IgD-negative memory B cell (primary cell): ENCODE data around the gene TNFAIP8L3. TPM values are rescaled to one million over a fixed set of nuclear protein-coding genes. Genes with fewer than 3 reads are reported as not detected.
"Not testable (repeated sequence)": the region's sequence is repeated elsewhere in the genome, so short reads cannot be mapped to it uniquely, and the experiment has no call there.

Source experiments
- H3K27ac Mint-ChIP-seq, 3 donors: one replicate each; pipeline ENCODE4 v1.8.0; 2020 to 2022; ENCODE audit warnings: mild to moderate bottlenecking in 3 of 3, mixed read lengths in 3 of 3, moderate library complexity in 1 of 3
- H3K27me3 Mint-ChIP-seq: one replicate; pipeline ENCODE4 v1.8.0; 2021; ENCODE audit warnings: mixed read lengths
- H3K36me3 Mint-ChIP-seq: one replicate; pipeline ENCODE4 v1.8.0; 2020; ENCODE audit warnings: mild to moderate bottlenecking, mixed read lengths
- H3K4me1 Mint-ChIP-seq, 3 donors: one replicate each; pipeline ENCODE4 v1.8.0; 2020 to 2022; ENCODE audit warnings: mixed read lengths in 3 of 3, mild to moderate bottlenecking in 1 of 3
- H3K4me3 Mint-ChIP-seq, 4 donors: one replicate each; pipeline ENCODE4 v1.8.0; 2020 to 2022; ENCODE audit warnings: mild to moderate bottlenecking in 4 of 4, mixed read lengths in 4 of 4, moderate library complexity in 3 of 4
- H3K9me3 Mint-ChIP-seq, 3 donors: one replicate each; pipeline ENCODE4 v1.8.0; 2020 to 2021; ENCODE audit warnings: mixed read lengths in 3 of 3, mild to moderate bottlenecking in 1 of 3
- polyA plus RNA-seq: library from polyadenylated mRNA; unstranded; fragments of 300-500 nt; fragmentation: Illumina TruSeq; gene quantifications from one replicate; pipeline ENCODE4 v1.2.3, GENCODE V29; 2021

Gene TNFAIP8L3
- polyA plus RNA-seq, 1 donor from 2014 or later: not detected

DNA sequence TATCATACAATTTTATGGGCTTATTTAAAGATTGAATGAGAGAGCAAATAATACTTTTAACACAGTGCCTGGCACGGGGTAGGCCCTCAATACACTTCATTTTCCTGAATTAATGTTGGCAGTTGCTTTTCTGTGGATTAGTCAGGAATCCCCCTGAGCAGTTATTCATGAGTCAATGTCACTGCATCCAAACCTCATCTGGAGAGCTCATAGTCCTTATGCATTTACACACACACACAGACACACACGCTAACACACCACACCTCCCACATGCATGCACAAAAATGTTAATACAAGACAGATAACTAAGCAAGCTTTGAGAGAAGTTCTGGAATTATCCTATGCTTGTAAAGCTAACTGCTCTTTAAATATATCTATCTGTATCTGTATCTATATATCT is 34.0 kb upstream of the TNFAIP8L3 start:
- H3K36me3 Mint-ChIP-seq: peaks cover 2% of the 10 kb centered on the region
- peaks cover 0 to 6% (median 3%) of the 10 kb centered on the region in 3 donors for H3K9me3 Mint-ChIP-seq
- H3K4me3 Mint-ChIP-seq: no peak overlapping the region
- H3K4me1 Mint-ChIP-seq: peaks cover 0 to 2% (median 0%) of the 10 kb centered on the region in 3 donors
- no peak overlapping the region for H3K27ac Mint-ChIP-seq
- H3K27me3 Mint-ChIP-seq: peaks cover 7% of the 10 kb centered on the region

GRCh38 chr15:51126842-51127241 is 32.1 kb upstream of the TNFAIP8L3 start:
- Mint-ChIP-seq H3K9me3 (peaks cover 0 to 9% (median 3%) of the 10 kb centered on the region in 3 donors), H3K4me1 (peaks cover 0 to 2% (median 0%) of the 10 kb centered on the region in 3 donors), H3K27ac (no peak overlapping the region), H3K36me3 (peaks cover 2% of the 10 kb centered on the region), H3K4me3 (no peak overlapping the region), H3K27me3 (peaks cover 9% of the 10 kb centered on the region)

DNA sequence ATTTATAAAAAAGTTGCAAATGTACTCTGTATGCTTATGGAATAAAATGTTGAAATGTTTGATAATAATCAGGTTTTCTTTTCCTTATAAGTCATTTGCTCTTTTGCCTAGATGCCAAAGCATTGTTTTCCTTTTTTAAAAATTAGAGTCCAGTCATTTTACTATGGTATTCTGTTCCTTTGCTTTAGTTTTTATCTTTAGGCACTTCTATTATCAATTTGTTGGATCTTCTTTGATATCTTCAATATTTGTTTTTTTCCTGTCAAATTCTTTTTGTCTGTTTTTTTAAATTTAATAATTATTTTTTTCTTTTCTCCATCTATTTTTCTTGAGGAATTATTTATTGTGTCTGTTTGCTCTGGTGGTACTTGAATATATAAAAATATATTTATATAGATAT is 28.3 kb upstream of the TNFAIP8L3 start:
- H3K27me3 Mint-ChIP-seq: peaks cover 11% of the 10 kb centered on the region
- not testable (repeated sequence) for H3K4me1 Mint-ChIP-seq, H3K4me3 Mint-ChIP-seq, H3K27ac Mint-ChIP-seq, H3K9me3 Mint-ChIP-seq, H3K36me3 Mint-ChIP-seq

GRCh38 chr15:51121631-51122225 is 27.0 kb upstream of the TNFAIP8L3 start:
- no peak overlapping the region for H3K27ac Mint-ChIP-seq
- peaks cover 18% of the 10 kb centered on the region for H3K27me3 Mint-ChIP-seq
- peaks cover 0 to 11% (median 3%) of the 10 kb centered on the region in 3 donors for H3K9me3 Mint-ChIP-seq
- H3K4me3 Mint-ChIP-seq: no peak overlapping the region
- H3K36me3 Mint-ChIP-seq: peaks cover 4% of the 10 kb centered on the region
- H3K4me1 Mint-ChIP-seq: no peaks in the 10 kb centered on the region

GRCh38 chr15:51121118-51121517 is 26.4 kb upstream of the TNFAIP8L3 start:
- H3K4me1 Mint-ChIP-seq: no peaks in the 10 kb centered on the region
- peaks cover 4% of the 10 kb centered on the region for H3K36me3 Mint-ChIP-seq
- no peak overlapping the region for H3K4me3 Mint-ChIP-seq
- H3K27ac Mint-ChIP-seq: no peak overlapping the region
- peaks cover 0 to 11% (median 3%) of the 10 kb centered on the region in 3 donors for H3K9me3 Mint-ChIP-seq
- peaks cover 14% of the 10 kb centered on the region for H3K27me3 Mint-ChIP-seq

- peaks cover 4% of the 10 kb centered on the region for H3K36me3 Mint-ChIP-seq
- H3K4me1 Mint-ChIP-seq: no peaks in the 10 kb centered on the region
- peaks cover 0 to 8% (median 3%) of the 10 kb centered on the region in 3 donors for H3K9me3 Mint-ChIP-seq
- no peak overlapping the region for H3K4me3 Mint-ChIP-seq
- peaks cover 11% of the 10 kb centered on the region for H3K27me3 Mint-ChIP-seq
- H3K27ac Mint-ChIP-seq: peak overlapping the region in 1 of 3 donors; percentile 59
Observed at GRCh38 chr15:51119120-51119519, 24.4 kb upstream of the TNFAIP8L3 start.

DNA sequence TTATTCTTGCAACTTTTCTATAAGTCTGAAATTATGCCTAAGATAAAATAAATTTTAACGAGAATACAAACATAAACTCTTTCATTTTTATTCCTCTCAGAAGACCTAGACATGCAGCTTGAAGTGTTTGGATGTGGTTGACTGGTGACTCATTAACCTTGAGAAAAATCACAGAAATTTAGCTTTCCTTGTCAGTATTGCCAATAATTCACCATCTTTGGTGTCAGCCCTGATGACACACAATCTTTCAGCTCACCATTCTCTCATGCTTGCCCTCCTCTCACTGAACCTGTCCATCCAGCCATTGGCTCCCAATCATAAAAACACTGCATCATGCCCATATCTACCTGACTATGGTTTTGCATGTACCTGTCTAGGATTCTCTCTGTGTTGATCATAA is 22.6 kb upstream of the TNFAIP8L3 start:
- Mint-ChIP-seq H3K27me3 (peaks cover 9% of the 10 kb centered on the region), H3K4me1 (no peaks in the 10 kb centered on the region), H3K27ac (no peak overlapping the region), H3K4me3 (no peak overlapping the region), H3K9me3 (peaks cover 0 to 5% (median 0%) of the 10 kb centered on the region in 3 donors), H3K36me3 (peaks cover 4% of the 10 kb centered on the region)

DNA sequence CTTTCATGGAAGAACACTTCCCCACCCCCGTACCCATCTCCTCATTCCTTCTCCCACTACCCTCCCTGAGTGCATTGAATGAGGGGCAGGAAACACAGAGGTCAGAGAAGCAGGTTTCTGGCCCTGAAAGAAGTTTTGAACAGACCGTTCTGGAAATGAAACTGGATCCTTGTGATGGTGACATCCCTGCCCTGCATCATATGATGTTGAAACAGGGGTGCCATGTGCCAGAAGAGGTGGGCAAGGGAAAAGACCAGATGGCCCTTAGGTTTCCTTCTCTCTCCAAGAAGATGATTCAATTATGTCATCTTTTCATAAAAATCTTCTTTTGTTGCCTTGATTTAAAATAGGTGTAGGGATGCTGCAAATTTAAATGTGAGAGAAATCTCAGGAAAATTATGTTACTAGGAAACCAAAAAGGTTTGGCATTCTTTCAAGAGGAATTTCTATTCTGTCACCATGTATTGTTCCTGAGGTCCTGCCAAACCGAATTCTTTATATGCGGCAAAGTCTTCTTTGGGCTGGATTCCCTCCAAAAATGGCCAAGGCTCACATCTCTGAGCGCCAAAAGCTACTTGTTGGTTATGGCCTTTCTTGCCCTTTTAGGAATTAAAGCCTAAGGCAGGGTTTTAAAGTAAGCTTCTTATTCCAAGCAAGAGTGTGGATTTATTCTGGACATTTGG is 19.9 kb upstream of the TNFAIP8L3 start:
- Mint-ChIP-seq H3K27ac (no peak overlapping the region), H3K9me3 (peaks cover 0 to 5% (median 0%) of the 10 kb centered on the region in 3 donors), H3K36me3 (peaks cover 4% of the 10 kb centered on the region), H3K4me1 (no peaks in the 10 kb centered on the region), H3K4me3 (no peak overlapping the region), H3K27me3 (peaks cover 13% of the 10 kb centered on the region)

DNA sequence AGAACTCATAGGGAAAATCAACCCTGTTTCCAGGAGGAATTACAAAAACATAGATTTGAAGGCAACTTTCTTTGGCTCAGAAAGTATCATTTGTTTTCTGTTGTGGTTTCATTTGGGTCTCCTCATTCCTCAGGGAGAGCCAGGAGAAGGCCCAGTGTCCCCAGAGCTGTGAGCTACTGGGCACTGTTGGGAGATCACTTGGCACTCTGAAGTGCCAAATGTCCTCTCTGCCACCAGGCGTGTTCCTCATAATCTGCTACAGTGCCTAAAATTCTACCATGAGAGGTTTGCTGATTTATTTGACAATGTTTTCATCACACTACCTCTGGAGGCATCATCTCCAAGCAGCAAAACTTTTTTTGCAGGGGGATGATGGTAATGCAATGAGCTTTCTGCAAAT is 17.4 kb upstream of the TNFAIP8L3 start:
- no peak overlapping the region for H3K4me3 Mint-ChIP-seq
- H3K27ac Mint-ChIP-seq: no peak overlapping the region
- H3K4me1 Mint-ChIP-seq: no peaks in the 10 kb centered on the region
- no peaks in the 10 kb centered on the region for H3K36me3 Mint-ChIP-seq
- H3K9me3 Mint-ChIP-seq: peaks cover 0 to 2% (median 0%) of the 10 kb centered on the region in 3 donors
- H3K27me3 Mint-ChIP-seq: peaks cover 3% of the 10 kb centered on the region

DNA sequence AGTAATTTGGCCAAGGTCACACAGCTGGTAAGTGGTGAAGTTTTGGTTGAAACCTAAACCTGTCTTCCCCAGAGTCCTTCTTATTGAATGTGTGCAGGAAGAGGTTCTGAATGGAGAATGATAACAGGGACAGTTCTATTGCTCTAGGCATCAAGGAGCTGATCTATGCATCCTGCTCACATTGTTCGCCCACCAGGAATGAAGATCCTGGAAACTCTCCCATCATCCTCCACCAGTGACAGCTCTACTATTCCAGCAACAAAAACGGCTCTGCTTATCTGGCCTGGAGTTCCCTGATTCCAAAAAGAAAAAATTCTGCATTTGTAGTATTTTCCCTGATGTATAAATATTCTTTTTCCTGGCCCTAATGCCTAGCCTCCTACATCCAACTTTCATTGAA is 16.4 kb upstream of the TNFAIP8L3 start:
- Mint-ChIP-seq H3K4me3 (no peak overlapping the region), H3K9me3 (peaks cover 0 to 2% (median 0%) of the 10 kb centered on the region in 3 donors), H3K27ac (no peak overlapping the region), H3K4me1 (no peaks in the 10 kb centered on the region), H3K27me3 (peaks cover 3% of the 10 kb centered on the region), H3K36me3 (no peaks in the 10 kb centered on the region)

DNA sequence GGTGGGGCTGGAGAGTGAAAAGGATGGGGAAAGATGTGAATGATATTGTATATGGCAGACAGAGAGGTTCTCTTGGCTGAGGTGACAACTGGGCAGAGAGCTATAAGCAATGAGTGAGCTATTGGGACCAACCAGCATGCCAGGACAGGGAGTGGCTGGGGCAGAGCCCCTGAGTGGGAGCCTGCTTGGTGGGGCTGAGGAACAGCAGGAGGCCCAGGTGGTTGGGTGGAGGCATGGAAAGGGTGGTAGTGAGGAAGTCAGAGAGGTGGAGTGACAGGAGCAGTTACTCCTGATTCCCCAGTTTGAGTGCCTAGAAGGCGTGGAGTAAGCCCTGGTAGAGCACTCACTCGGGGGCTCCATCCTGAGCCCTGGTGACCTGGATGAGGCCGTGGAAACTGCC is 15.5 kb upstream of the TNFAIP8L3 start:
- no peaks in the 10 kb centered on the region for H3K36me3 Mint-ChIP-seq
- no peaks in the 10 kb centered on the region for H3K4me1 Mint-ChIP-seq
- peaks cover 5% of the 10 kb centered on the region for H3K27me3 Mint-ChIP-seq
- H3K4me3 Mint-ChIP-seq: no peak overlapping the region
- peaks cover 0 to 2% (median 0%) of the 10 kb centered on the region in 3 donors for H3K9me3 Mint-ChIP-seq
- H3K27ac Mint-ChIP-seq: peak overlapping the region in 1 of 3 donors; percentile 63

GRCh38 chr15:51108933-51109550 is 14.3 kb upstream of the TNFAIP8L3 start:
- peaks cover 0 to 2% (median 0%) of the 10 kb centered on the region in 3 donors for H3K9me3 Mint-ChIP-seq
- no peak overlapping the region for H3K27ac Mint-ChIP-seq
- no peaks in the 10 kb centered on the region for H3K4me1 Mint-ChIP-seq
- no peaks in the 10 kb centered on the region for H3K36me3 Mint-ChIP-seq
- H3K4me3 Mint-ChIP-seq: no peak overlapping the region
- H3K27me3 Mint-ChIP-seq: peaks cover 10% of the 10 kb centered on the region

GRCh38 chr15:51107612-51108011 is 12.9 kb upstream of the TNFAIP8L3 start:
- no peaks in the 10 kb centered on the region for H3K9me3 Mint-ChIP-seq

GRCh38 chr15:51106481-51106880 is 11.8 kb upstream of the TNFAIP8L3 start:
- H3K4me1 Mint-ChIP-seq: no peaks in the 10 kb centered on the region
- peaks cover 12% of the 10 kb centered on the region for H3K27me3 Mint-ChIP-seq
- H3K27ac Mint-ChIP-seq: no peak overlapping the region
- H3K9me3 Mint-ChIP-seq: no peaks in the 10 kb centered on the region
- no peak overlapping the region for H3K4me3 Mint-ChIP-seq
- H3K36me3 Mint-ChIP-seq: no peaks in the 10 kb centered on the region

More at GRCh38 chr15:51107612-51108011, 12.9 kb upstream of the TNFAIP8L3 start:
- no peaks in the 10 kb centered on the region for H3K4me1 Mint-ChIP-seq
- H3K27ac Mint-ChIP-seq: peak overlapping the region in 1 of 3 donors; percentile 24
- H3K27me3 Mint-ChIP-seq: peaks cover 12% of the 10 kb centered on the region
- H3K4me3 Mint-ChIP-seq: no peak overlapping the region
- H3K36me3 Mint-ChIP-seq: no peaks in the 10 kb centered on the region

GRCh38 chr15:51105430-51106016 is 10.8 kb upstream of the TNFAIP8L3 start:
- Mint-ChIP-seq H3K9me3 (no peaks in the 10 kb centered on the region), H3K36me3 (no peaks in the 10 kb centered on the region), H3K27ac (no peak overlapping the region), H3K4me3 (no peak overlapping the region), H3K4me1 (no peaks in the 10 kb centered on the region), H3K27me3 (peaks cover 15% of the 10 kb centered on the region)
